Activated T-helper 2 cell treated with anti-CD3 and anti-CD28 coated beads, Interferon-gamma antibody, Interleukin-2, Interleukin-4, amounts not matched to agents 10 μg/mL and 5 μg/mL and 100 μg/mL, durations not matched to agents 14 hours and 24 hours and 36 hours (primary cell): ENCODE results near the gene GNPNAT1. TPM values are rescaled to one million over a fixed set of nuclear protein-coding genes. Genes with fewer than 3 reads are reported as not detected.
"Not testable (repeated sequence)": the region's sequence is repeated elsewhere in the genome, so short reads cannot be mapped to it uniquely, and the experiment has no call there.

Experiments
- DNase-seq: peaks from one replicate; pipeline ENCODE4 v3.0.0; 2021; ENCODE audit warnings: low spot score
- H3K27ac Mint-ChIP-seq: one replicate; pipeline ENCODE4 v1.8.0; 2021; ENCODE audit warnings: mixed read lengths
- H3K27me3 Mint-ChIP-seq: one replicate; pipeline ENCODE4 v1.8.0; 2021; ENCODE audit warnings: low read depth, mixed read lengths
- H3K36me3 Mint-ChIP-seq: one replicate; pipeline ENCODE4 v1.8.0; 2021; ENCODE audit warnings: low read depth, mixed read lengths
- H3K4me1 Mint-ChIP-seq: one replicate; pipeline ENCODE4 v1.8.0; 2021; ENCODE audit warnings: low read depth, mixed read lengths
- H3K4me3 Mint-ChIP-seq: one replicate; pipeline ENCODE4 v1.8.0; 2021; ENCODE audit warnings: low read depth, mild to moderate bottlenecking, moderate library complexity, mixed read lengths
- H3K9me3 Mint-ChIP-seq: one replicate; pipeline ENCODE4 v1.8.0; 2021; ENCODE audit warnings: mixed read lengths
- intact Hi-C: fragments of 100-400 bp; cut with micrococcal nuclease; formaldehyde crosslinking; loops from one replicate; pipeline ENCODE4 v1.15.1; 2023
- total RNA-seq: library from RNA; stranded (reverse); gene quantifications from 2 replicates; pipeline ENCODE4 v1.2.3, GENCODE V29; 2022

The GNPNAT1 gene
- total RNA-seq, 1 donor from 2014 or later: 29.4 TPM

DNA sequence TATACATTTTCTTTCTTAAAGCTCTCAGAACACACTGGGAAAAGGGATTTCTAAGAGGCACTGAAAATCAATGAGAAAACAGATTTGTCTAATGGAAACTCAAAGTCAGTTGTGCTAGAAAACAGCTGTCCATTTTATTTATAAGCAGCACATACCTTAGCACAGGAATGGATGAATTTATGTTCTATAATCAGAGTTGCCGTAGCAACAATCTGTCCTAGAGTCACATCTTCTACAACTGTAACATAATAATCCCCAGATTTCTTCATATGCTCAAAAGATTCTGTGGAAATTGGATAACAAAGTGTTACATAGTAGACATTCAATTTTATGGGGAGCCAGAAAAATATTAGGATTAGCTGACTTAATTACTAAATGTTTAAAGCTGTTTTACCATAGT, 9.8 kb downstream of the GNPNAT1 start:
- Mint-ChIP-seq H3K36me3 (peaks cover 21% of the 10 kb centered on the region), H3K27me3 (no peaks in the 10 kb centered on the region), H3K4me3 (no peak overlapping the region), H3K27ac (no peak overlapping the region), H3K9me3 (no peaks in the 10 kb centered on the region), H3K4me1 (peaks cover 2% of the 10 kb centered on the region)
- DNase-seq: no peak
- intact Hi-C loops: no loop called here

DNA sequence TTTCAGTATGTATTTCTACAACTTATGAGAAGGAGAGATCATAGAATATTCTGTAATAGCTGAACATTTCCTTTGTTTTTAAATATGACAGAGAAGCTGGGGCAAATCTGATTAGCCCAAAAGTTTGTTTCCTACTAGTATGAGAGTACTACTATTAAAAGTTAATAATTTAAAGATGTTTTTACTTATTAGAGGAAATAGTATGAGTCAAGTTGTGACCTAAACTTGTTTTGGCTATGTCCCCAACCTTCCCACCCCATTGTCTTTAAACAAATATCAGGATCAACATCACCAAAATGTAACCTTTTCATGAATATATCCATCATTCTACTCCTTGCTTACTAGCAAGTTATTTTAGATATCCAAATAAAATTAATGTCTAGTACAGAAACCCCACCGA, 10.5 kb downstream of the GNPNAT1 start:
- Mint-ChIP-seq H3K4me3 (no peak overlapping the region), H3K9me3 (no peaks in the 10 kb centered on the region), H3K4me1 (peaks cover 2% of the 10 kb centered on the region), H3K27me3 (no peaks in the 10 kb centered on the region), H3K36me3 (peaks cover 17% of the 10 kb centered on the region), H3K27ac (no peak overlapping the region)
- DNase-seq: no peak
- intact Hi-C loops: no loop called here

GRCh38 chr14:52778702-52779101, 12.7 kb downstream of the GNPNAT1 start:
- no peak overlapping the region for H3K27ac Mint-ChIP-seq
- H3K27me3 Mint-ChIP-seq: no peaks in the 10 kb centered on the region
- intact Hi-C loops: no loop called here
- H3K4me1 Mint-ChIP-seq: peaks cover 8% of the 10 kb centered on the region
- H3K9me3 Mint-ChIP-seq: no peaks in the 10 kb centered on the region
- no peak for DNase-seq
- peaks cover 30% of the 10 kb centered on the region for H3K36me3 Mint-ChIP-seq
- no peak overlapping the region for H3K4me3 Mint-ChIP-seq

DNA sequence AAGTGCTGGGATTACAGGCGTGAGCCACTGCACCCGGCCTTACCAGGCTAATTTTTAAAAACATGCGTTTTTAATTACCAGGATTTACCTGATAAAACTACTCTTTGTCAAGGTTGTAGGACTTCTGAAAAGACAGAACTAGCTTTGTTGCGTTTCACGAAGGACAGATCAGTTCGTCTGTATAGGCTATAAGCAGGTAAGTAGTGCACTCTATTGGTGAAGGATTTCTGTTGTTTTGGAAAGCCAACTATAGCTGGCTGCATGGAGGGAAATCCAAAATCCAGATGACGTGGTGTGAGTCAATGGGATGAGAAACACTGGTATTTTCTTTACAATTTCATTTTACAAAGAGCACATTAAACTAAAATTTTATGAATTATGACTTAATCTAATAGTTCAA, 14.6 kb downstream of the GNPNAT1 start:
- Mint-ChIP-seq H3K9me3 (no peaks in the 10 kb centered on the region), H3K4me1 (peaks cover 10% of the 10 kb centered on the region), H3K27ac (no peak overlapping the region), H3K4me3 (no peak overlapping the region), H3K27me3 (no peaks in the 10 kb centered on the region), H3K36me3 (peaks cover 44% of the 10 kb centered on the region)
- intact Hi-C loops: no loop called here
- DNase-seq: no peak

DNA sequence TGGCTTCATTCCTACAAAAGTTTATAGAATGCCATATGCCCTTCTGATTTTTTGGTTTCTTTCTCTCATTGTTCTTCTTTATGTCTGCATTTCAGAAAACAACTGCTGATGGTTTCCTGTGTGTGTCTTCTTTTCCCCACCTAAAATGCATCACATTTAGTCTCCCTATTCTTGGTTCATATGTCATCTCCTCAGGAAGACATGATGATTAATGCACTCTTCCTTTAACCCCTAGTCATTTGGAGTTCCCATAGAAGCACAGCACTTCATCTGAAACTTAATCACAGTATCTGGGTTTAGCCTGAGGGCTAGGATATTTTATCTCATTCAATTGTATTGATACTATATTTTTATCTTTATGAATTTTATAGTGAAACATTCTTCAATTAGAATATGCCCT, 21.5 kb downstream of the GNPNAT1 start:
- intact Hi-C loops: no loop called here
- Mint-ChIP-seq H3K4me3 (no peak overlapping the region), H3K27me3 (no peaks in the 10 kb centered on the region), H3K9me3 (no peaks in the 10 kb centered on the region), H3K4me1 (peaks cover 14% of the 10 kb centered on the region), H3K36me3 (peaks cover 55% of the 10 kb centered on the region), H3K27ac (peak overlapping the region; percentile 56)
- DNase-seq: no peak

GRCh38 chr14:52767058-52767833, 24.2 kb downstream of the GNPNAT1 start:
- intact Hi-C loops: no loop called here
- no peak for DNase-seq
- Mint-ChIP-seq H3K27ac (no peak overlapping the region), H3K27me3 (no peaks in the 10 kb centered on the region), H3K9me3 (no peaks in the 10 kb centered on the region), H3K4me1 (peaks cover 21% of the 10 kb centered on the region), H3K4me3 (no peak overlapping the region), H3K36me3 (peaks cover 49% of the 10 kb centered on the region)

DNA sequence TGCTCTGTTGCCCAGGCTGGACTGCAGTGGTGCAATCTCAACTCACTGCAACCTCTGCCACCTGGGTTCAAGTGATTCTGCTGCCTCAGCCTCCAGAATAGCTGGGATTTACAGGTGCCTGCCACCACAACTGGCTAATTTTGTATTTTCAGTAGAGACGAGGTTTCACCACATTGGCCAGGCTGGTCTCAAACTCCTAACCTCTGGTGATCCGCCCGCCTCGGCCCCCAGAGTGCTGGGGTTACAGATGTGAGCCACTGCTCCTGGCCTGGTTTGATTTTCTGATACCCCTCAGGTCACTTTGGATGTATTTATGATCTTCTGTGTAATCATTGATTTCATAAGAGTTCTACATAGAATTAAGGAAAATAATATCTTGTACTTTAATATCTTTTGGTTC, 28.5 kb downstream of the GNPNAT1 start:
- H3K4me1 Mint-ChIP-seq: peaks cover 14% of the 10 kb centered on the region
- DNase-seq, H3K27me3 Mint-ChIP-seq, H3K27ac Mint-ChIP-seq, H3K4me3 Mint-ChIP-seq, H3K9me3 Mint-ChIP-seq, intact Hi-C loops: not testable (repeated sequence)
- H3K36me3 Mint-ChIP-seq: peaks cover 31% of the 10 kb centered on the region

DNA sequence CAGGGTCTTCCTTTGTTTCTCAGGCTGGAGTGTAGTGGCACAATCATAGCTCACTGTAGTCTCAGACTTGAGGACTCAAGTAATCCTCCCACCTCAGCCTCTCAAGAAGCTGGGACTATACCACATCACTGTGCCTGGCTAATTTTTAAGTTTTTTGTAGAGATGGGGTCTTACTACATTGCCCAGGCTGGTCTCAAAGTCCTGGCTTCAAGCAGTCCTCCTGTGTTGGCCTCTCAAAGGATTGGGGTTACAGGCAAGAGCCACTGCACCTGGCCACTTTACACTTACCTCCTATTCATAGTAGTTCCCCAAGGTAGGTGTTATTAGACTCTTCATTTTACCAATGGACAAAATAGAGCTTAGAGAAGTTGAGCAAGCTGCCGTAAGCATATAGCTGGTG, 32.3 kb downstream of the GNPNAT1 start:
- Mint-ChIP-seq H3K4me1 (peaks cover 9% of the 10 kb centered on the region), H3K36me3 (peaks cover 21% of the 10 kb centered on the region), H3K9me3 (no peaks in the 10 kb centered on the region), H3K4me3 (no peak overlapping the region), H3K27ac (no peak overlapping the region), H3K27me3 (no peaks in the 10 kb centered on the region)
- DNase-seq: no peak
- intact Hi-C loops: no loop called here

DNA sequence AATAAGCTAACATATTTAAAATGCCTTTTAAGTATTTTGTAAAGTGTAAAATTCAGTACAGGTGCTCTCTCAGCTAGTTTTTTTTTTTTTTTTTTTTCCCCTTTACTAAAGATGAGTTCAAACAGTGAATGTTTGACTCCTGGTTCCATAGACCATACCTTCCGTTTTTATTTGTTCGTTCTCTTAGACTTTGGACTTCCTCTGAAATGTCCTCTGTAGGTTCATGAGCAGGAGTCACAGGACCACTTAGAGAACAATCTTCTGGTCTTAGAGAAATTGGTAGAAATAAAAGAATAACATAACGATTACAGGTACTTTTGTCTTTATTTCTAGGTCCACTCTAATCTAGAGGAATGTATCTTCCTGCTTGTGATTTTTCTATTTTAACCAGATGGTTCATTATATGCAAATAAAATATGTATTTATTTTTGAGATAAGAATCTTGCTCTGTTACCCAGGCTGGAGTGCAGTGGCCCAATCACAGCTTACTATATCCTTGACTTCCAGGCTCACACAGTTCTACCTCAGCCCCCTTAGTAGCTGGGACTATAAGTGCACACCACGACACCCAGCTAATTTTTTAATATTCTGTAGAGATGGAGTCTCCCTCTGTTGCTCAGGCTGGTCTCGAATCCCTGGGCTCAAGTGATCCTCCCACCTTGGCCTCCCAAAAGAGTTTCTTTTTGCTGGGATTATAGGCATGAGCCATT, 35.6 kb downstream of the GNPNAT1 start:
- H3K9me3 Mint-ChIP-seq: no peaks in the 10 kb centered on the region
- no peaks in the 10 kb centered on the region for H3K27me3 Mint-ChIP-seq
- H3K27ac Mint-ChIP-seq: no peak overlapping the region
- H3K4me3 Mint-ChIP-seq: no peak overlapping the region
- intact Hi-C loops: no loop called here
- no peaks in the 10 kb centered on the region for H3K4me1 Mint-ChIP-seq
- no peak for DNase-seq
- H3K36me3 Mint-ChIP-seq: peaks cover 11% of the 10 kb centered on the region

DNA sequence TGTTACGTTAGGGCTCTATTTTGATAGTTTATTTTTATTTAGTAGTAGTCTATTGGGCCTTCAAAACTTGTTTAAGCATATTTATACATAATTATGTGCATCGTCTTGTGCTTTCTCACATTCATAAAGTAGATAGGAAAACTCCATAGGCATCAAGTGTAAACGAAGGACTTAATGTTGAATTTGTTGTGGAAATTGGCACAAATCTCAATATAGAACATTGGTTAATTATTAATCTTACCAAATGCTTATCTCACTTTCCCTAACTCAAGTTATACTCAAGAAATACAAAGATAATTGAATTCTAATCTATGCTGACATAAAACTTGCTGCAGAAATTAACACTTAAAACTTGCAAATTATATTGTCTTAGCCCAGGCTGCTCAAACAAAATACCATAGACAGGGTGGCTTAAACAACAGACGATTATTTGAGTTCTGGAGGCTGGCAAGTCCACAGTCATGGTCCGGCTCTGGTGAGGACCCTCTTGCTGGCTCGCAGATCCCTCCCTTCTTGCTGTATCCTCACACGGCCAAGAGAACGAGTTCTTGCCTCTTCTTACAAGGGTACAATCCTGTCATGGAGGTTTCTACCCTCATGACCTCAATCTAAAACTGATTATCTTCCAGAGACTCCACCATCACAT, 42.6 kb downstream of the GNPNAT1 start:
- Mint-ChIP-seq H3K27ac (no peak overlapping the region), H3K27me3 (no peaks in the 10 kb centered on the region), H3K9me3 (no peaks in the 10 kb centered on the region), H3K4me1 (peaks cover 7% of the 10 kb centered on the region), H3K36me3 (peaks cover 35% of the 10 kb centered on the region), H3K4me3 (no peak overlapping the region)
- no peak for DNase-seq
- intact Hi-C loops: no loop called here

GRCh38 chr14:52741865-52742264, 49.5 kb downstream of the GNPNAT1 start:
- Mint-ChIP-seq H3K27ac (peak overlapping the region; percentile 89), H3K36me3 (peaks cover 30% of the 10 kb centered on the region), H3K4me3 (peak overlapping the region; percentile 64), H3K9me3 (no peaks in the 10 kb centered on the region), H3K4me1 (peaks cover 44% of the 10 kb centered on the region), H3K27me3 (no peaks in the 10 kb centered on the region)
- DNase-seq: no peak
- intact Hi-C loops: loop anchor here (1.0 kb wide), 1 partner anchor 12 kb away; the partner anchor contains the start of gene STYX

GRCh38 chr14:52740751-52741150, 50.7 kb downstream of the GNPNAT1 start:
- Mint-ChIP-seq H3K4me3 (no peak overlapping the region), H3K36me3 (peaks cover 26% of the 10 kb centered on the region), H3K27me3 (no peaks in the 10 kb centered on the region), H3K27ac (no peak overlapping the region), H3K4me1 (peaks cover 48% of the 10 kb centered on the region), H3K9me3 (no peaks in the 10 kb centered on the region)
- intact Hi-C loops: no loop called here
- no peak for DNase-seq

DNA sequence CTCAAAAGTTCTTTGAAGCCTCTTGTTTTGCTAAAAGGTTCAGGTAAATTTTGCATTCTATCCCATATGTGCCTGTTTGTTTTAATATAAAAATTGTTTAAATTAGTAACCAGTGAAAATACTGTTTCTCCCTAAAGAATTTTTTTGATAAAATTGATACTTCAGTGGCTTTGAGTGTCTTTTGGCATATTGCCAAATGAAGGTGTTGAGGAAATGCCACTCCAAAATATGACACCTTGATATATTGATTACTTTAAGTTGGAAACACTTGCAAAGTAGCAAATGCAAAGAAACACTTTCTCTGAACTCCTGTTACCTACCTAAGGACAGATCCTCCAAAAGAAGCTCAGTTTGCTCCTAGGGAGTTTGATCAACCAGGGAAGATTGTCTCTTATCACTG, 53.0 kb downstream of the GNPNAT1 start:
- Mint-ChIP-seq H3K4me3 (no peak overlapping the region), H3K27me3 (no peaks in the 10 kb centered on the region), H3K4me1 (peaks cover 53% of the 10 kb centered on the region), H3K36me3 (peaks cover 40% of the 10 kb centered on the region), H3K9me3 (no peaks in the 10 kb centered on the region), H3K27ac (no peak overlapping the region)
- intact Hi-C loops: no loop called here
- no peak for DNase-seq
